ENCODE results near the gene FRAT2. TPM values are rescaled to one million over a fixed set of nuclear protein-coding genes. Genes with fewer than 3 reads are reported as not detected.

Gene FRAT2
- total RNA-seq, 4 donors from 2014 or later: 9.3 to 28.7 (median 20.5) TPM

DNA sequence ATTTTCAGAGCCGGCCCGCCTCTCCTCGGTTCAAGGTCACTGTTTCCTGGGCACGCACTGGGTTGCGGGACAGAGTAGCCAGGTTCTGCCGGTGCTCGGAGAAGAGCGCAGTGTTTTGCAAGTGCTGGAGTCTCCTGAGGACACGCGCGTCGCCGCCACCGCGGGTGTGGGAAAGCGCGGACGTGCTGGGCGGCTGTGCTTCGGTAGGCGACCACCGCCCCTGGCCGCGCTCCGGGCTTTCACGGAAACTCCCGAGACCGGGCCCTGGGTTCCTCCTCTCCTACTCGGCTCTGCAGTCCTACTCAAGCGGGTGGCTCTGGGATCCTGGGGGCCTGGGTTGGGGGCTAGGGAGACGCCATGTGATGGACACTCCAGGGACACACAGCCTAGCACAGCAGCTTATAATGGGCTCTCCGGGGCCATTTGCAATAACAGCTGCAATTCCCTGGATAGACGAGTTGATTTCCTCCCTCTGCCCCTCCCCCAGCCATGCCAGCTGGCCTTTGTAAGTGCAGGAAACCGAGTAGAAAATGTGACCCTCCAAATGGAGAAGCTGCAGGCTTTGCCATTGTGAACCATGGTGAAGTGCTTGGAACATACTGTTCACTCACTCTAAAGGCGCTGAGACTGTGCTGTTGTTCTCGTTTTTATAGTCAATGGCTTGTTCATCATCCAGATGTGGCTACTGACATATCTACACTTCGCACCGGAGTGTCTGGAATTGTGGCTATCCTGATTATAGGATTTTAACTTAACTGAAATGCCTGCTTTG, 13.3 kb downstream of the FRAT2 start:
- intact Hi-C loops (cut with DNase I; ENCODE audit: low total_unique reads): no loop called here
- Histone ChIP-seq H3K27me3 (no peaks in the 10 kb centered on the region), H3K36me3 (no peaks in the 10 kb centered on the region), H3K27ac (peak overlapping the region; percentile 61 to 97 (median 96)), H3K4me1 (peaks cover 18 to 19% of the 10 kb centered on the region in 2 donors), H3K9me3 (no peaks in the 10 kb centered on the region), H3K4me3 (peak overlapping the region; percentile 74 to 88 (median 78))
- peak; percentile 17 to 34 for DNase-seq
- TF ChIP-seq POLR2A (IDR thresholded peaks at IDR 0.05): no peak
- TF ChIP-seq, protein P1, sequence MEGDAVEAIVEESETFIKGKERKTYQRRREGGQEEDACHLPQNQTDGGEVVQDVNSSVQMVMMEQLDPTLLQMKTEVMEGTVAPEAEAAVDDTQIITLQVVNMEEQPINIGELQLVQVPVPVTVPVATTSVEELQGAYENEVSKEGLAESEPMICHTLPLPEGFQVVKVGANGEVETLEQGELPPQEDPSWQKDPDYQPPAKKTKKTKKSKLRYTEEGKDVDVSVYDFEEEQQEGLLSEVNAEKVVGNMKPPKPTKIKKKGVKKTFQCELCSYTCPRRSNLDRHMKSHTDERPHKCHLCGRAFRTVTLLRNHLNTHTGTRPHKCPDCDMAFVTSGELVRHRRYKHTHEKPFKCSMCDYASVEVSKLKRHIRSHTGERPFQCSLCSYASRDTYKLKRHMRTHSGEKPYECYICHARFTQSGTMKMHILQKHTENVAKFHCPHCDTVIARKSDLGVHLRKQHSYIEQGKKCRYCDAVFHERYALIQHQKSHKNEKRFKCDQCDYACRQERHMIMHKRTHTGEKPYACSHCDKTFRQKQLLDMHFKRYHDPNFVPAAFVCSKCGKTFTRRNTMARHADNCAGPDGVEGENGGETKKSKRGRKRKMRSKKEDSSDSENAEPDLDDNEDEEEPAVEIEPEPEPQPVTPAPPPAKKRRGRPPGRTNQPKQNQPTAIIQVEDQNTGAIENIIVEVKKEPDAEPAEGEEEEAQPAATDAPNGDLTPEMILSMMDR (IDR thresholded peaks at IDR 0.05 in 4 of 5, conservative IDR thresholded peaks at IDR 0.05 in 1 of 5): no peak
- in situ Hi-C loops (cut with MboI; ENCODE audit: low sequenced_read_pairs in 4 of 4): no loop called here
- ATAC-seq: no peak

DNA sequence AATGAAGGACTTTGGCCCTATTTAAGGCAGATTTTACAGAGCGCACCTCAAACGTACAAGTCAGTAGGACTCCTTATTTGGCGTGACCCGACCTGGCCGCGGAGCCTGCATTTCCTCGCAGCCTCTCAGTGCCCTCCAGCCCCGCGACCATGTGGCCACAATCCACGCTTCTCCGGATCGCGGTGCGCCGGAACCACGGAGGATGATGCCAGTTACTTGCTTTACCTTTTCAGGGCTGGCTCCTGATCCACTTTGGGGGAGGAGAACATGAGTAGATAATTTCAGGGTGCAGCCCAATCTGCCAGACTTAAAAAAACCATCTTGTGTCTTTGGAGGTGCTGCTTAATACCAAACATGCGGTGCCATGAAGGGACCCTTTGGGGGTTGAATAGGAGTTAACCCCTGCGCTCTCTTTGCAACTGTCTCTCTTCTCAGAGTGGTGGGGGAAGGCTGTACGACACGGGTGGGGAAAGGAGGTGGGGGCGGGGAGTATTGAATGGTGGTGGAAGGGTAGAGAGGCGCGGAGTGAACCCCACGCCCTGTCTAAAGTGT, 14.0 kb downstream of the FRAT2 start:
- ATAC-seq (no peak), DNase-seq (no peak)
- Histone ChIP-seq H3K36me3 (no peaks in the 10 kb centered on the region), H3K9me3 (no peaks in the 10 kb centered on the region), H3K4me1 (peaks cover 18 to 19% of the 10 kb centered on the region in 2 donors), H3K4me3 (peak overlapping the region; percentile 74 to 88 (median 78)), H3K27ac (peak overlapping the region; percentile 61 to 97 (median 96)), H3K27me3 (no peaks in the 10 kb centered on the region)
- TF ChIP-seq, protein P1 (IDR thresholded peaks at IDR 0.05 in 4 of 5, conservative IDR thresholded peaks at IDR 0.05 in 1 of 5): no peak
- TF ChIP-seq POLR2A (IDR thresholded peaks at IDR 0.05): no peak
- in situ Hi-C loops (cut with MboI; ENCODE audit: low sequenced_read_pairs in 4 of 4): no loop called here
- intact Hi-C loops (cut with DNase I; ENCODE audit: low total_unique reads): no loop called here

DNA sequence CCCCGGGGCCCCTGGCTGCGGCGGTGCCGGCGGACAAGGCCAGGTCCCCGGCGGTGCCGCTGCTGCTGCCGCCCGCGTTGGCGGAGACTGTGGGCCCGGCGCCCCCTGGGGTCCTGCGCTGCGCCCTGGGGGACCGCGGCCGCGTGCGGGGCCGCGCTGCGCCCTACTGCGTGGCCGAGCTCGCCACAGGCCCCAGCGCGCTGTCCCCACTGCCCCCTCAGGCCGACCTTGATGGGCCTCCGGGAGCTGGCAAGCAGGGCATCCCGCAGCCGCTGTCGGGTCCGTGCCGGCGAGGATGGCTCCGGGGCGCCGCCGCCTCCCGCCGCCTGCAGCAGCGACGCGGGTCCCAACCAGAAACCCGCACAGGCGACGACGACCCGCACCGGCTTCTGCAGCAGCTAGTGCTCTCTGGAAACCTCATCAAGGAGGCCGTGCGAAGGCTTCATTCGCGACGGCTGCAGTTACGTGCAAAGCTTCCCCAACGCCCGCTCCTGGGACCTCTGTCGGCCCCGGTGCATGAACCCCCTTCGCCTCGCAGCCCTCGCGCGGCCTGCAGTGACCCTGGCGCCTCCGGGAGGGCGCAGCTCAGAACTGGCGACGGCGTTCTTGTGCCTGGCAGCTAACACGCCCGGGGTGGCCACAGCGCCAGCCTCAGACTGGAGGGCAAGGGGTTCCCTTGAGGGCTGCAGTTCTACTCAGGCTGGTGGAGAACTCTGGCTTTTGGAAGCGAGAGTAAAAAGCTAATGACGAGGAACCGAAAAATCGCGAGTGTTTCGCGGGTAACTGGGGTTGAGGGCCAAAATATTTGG, 14.7 kb downstream of the FRAT2 start:
- H3K4me3 ChIP-seq: peak overlapping the region; percentile 74 to 88 (median 79)
- peak overlapping the region; percentile 93 to 97 (median 96) for H3K27ac ChIP-seq
- no peak for TF ChIP-seq POLR2A (IDR thresholded peaks at IDR 0.05)
- TF ChIP-seq, protein P1 (IDR thresholded peaks at IDR 0.05 in 4 of 5, conservative IDR thresholded peaks at IDR 0.05 in 1 of 5): peak in 1 of 5 experiments; percentile 26
- intact Hi-C loops (cut with DNase I; ENCODE audit: low total_unique reads) (loop anchor here (1.0 to 5.0 kb wide), 3 partner anchors 13 to 43 kb away; partner anchors contain the start of gene ARHGAP19), in situ Hi-C loops (cut with MboI; ENCODE audit: low sequenced_read_pairs in 4 of 4) (no loop called here)
- H3K4me1 ChIP-seq: peaks cover 18 to 19% of the 10 kb centered on the region in 2 donors
- DNase-seq: peak; percentile 32 to 44
- no peaks in the 10 kb centered on the region for H3K36me3 ChIP-seq
- peak; percentile 41 to 50 for ATAC-seq
- no peaks in the 10 kb centered on the region for H3K9me3 ChIP-seq
- H3K27me3 ChIP-seq: no peaks in the 10 kb centered on the region

DNA sequence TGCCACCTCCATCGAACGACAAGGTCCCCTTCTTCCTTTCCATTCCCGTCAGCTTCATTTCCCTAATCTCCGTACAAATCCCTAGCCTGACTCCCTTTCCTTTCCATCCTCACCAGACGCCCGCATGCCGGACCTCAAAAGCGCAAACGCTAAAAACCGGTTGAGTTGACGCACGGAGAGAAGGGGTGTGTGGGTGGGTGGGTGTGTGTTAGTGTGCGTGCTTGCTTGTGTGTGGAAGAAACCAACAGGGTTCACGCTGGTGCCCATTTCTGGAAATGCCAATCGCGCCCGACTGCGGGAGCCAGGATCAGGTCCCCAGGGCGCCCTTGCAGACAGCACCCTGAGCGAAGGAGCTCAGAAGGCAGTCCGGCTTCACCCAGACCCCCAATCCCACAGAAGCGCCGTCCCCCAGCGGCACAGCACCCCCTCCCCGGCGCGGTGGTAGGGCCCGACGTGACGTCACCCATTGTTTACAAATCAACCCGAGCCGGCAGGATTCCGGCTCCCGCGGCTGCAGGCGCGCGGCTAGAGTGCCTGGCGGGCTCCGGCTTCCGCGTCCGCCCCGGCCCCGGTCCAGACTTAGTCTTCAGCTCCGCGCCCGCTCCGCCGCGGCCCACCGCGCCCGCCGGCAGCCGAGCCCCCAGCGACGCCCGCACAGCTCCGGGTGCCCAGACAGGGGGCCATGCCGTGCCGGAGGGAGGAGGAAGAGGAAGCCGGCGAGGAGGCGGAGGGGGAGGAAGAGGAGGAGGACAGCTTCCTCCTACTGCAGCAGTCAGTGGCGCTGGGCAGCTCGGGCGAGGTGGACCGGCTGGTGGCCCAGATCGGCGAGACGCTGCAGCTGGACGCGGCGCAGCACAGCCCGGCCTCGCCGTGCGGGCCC, 15.5 kb downstream of the FRAT2 start, which contains the start of gene FRAT1:
FRAT1 (plus strand) TSS at position 500 of the 880 bp plus-strand sequence; CDS start at position 683, 183 bp downstream.
- in situ Hi-C loops (cut with MboI; ENCODE audit: low sequenced_read_pairs in 4 of 4) (no loop called here), intact Hi-C loops (cut with DNase I; ENCODE audit: low total_unique reads) (loop anchor here (1.0 to 5.0 kb wide), 3 partner anchors 14 to 42 kb away; partner anchors contain the start of gene ARHGAP19)
- H3K27ac ChIP-seq: peak within 1 kb of the TSS; percentile 93 to 97 (median 96)
- H3K27me3 ChIP-seq: no peaks in the 10 kb centered on the region
- H3K36me3 ChIP-seq: no peaks in the 10 kb centered on the region
- DNase-seq: peak; percentile 76 to 80
- no peaks in the 10 kb centered on the region for H3K9me3 ChIP-seq
- ATAC-seq: peak; percentile 91 to 94
- TF ChIP-seq, protein P1 (IDR thresholded peaks at IDR 0.05 in 4 of 5, conservative IDR thresholded peaks at IDR 0.05 in 1 of 5): no peak
- peak; percentile 81 to 92 for TF ChIP-seq POLR2A (IDR thresholded peaks at IDR 0.05)
- peak within 1 kb of the TSS; percentile 74 to 88 (median 79) for H3K4me3 ChIP-seq
- peaks cover 18 to 19% of the 10 kb centered on the region in 2 donors for H3K4me1 ChIP-seq
